Stimulated activated CD4-positive, alpha-beta T cell treated with anti-CD3 and anti-CD28 coated beads, TNF-alpha, amount 100 ng/mL, for 1 hour (primary cell): ENCODE data around the gene ZNF490.

Experiments used
- DNase-seq, 3 donors: peaks; one replicate each; pipeline ENCODE4 v3.0.0-alpha.2; 2020; ENCODE audit warnings: low read depth in 3 of 3, low spot score in 1 of 3

ZNF490 gene

DNA sequence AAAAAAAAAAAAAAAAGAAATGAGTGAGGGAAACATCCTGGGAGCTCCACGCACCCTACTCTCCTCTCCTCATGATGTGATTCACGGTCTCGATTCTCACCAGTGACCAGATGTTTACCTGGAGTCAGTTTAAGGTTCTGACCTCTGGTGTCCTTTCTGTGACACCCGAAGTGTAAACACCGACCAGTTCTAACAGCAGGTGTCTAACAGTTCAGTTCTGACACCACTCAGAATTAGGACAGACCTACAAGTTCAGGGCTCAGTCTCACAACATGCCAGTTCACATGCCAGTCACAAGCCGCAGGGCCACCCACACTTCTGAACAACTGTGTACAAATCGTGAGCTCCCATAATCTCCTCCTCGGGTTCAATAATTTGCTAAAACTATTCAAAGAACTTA, 65.3 kb downstream of the ZNF490 start:
- no peak for DNase-seq

DNA sequence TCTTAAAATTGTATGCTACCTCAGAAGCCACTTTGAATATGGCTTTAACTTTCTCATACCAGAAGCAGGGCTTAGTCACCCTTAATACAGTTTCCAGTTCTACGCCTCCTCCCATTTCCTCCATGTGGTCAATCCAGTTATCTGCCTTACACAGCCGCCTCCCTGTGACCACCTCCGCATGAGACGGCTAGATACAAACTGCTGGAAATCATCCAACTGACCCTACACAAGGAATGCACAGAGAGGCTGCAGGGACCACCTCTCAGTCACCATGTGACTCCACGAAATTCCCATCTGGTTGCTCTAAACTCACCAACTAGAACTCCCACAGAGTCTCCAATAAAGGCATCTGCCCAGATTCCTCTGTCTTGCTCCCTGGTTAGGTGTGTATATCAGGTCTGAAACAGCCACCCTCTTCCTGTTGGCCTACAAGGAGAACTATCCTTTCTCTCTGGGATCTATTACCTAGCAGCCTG, 66.2 kb downstream of the ZNF490 start:
- no peak for DNase-seq

DNA sequence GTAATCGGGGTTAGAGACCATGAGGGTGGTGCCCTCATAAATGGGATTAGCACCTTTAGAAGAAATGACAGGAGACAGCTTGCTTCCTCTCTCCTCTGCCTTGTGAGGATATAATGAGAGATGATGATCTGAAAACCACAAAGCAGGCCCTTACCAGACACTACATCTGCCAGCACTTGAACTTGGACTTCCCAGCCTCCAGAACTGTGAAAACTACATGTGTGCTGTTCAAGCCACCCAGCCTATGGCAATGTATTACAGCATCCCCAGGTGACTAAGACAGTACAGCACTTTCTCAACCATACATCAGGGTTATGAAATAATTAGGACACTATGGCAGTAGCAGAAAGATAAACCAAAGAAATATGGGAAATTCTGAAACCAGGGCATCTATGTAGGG, 66.8 kb downstream of the ZNF490 start:
- no peak for DNase-seq
